HG02970 (cell line): ENCODE data around the gene TSHZ3.

Experiments
- ATAC-seq: cut with Tn5 transposase; IDR thresholded peaks from one replicate; pipeline ENCODE4 v1.9.1; 2021; ENCODE audit warnings: mild to moderate bottlenecking, moderate library complexity, moderate number of reproducible peaks; ENCODE audit not compliant: unreplicated experiment, low FRiP score

The TSHZ3 gene

GRCh38 chr19:31253526-31254179 lies 95.6 kb downstream of the TSHZ3 start:
- no peak for ATAC-seq

DNA sequence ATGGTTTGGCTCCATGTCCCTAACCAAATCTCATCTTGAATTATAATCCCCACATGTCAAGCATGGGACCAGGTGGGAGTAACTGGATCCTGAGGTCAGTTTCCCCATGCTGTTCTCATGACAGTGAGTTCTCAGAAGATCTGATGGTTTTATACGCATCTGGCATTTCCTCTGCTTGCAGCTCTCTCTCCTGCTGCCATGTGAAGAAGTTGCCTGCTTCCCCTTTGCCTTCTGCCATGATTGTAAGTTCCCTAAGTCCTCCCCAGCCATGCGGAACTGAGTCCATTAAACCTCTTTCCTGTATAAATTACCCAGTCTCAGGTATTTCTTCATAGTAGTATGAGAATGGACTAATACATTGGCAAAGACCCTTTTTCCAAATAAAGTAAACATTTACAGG lies 96.8 kb downstream of the TSHZ3 start:
- ATAC-seq = no peak

DNA sequence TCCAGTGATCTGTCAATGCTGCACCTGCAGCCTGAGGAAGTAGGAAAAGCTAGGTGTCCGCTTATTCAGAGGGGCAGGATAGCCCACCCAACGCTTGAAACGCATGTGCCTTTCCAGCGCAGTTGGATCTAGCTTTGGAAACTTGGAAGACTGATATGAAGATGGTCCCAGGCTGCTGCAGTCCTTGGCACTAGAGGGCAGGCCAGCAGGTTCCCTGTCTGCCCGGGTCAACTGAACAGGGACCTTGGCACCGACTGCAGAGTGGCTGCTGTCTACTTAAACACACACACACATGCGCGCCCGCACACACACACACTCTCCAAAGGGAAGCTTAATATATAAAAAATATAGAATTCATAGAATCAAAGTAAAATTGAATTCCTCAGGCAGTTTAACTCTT lies 100.0 kb downstream of the TSHZ3 start:
- no peak for ATAC-seq

- no peak for ATAC-seq
These were observed 113.4 kb downstream of the TSHZ3 start for GRCh38 chr19:31235806-31236205.

- no peak for ATAC-seq
These were observed 115.9 kb downstream of the TSHZ3 start for GRCh38 chr19:31233295-31233800.

GRCh38 chr19:31232871-31233270 lies 116.4 kb downstream of the TSHZ3 start:
- ATAC-seq = no peak

DNA sequence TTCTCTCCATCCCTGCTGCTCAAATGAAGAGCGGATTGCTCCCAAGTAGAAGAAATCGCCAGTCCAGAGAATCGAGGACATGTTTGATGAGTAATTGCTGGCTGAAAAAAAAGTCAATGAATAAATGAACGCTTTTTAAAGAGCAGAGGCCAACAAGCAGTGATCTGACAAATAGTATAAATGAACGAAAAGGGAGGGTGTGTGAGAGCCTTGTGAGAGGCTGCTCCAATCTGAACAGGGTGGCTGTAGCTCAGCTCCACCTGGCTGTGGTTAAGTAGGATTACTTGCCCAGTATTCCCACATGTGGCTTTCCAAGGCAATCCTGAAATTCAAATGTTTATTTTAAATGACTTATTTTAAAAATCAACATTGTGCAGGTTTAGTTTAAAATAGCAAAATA lies 117.1 kb downstream of the TSHZ3 start:
- ATAC-seq = no peak

GRCh38 chr19:31231237-31231636 lies 118.0 kb downstream of the TSHZ3 start:
- no peak for ATAC-seq

DNA sequence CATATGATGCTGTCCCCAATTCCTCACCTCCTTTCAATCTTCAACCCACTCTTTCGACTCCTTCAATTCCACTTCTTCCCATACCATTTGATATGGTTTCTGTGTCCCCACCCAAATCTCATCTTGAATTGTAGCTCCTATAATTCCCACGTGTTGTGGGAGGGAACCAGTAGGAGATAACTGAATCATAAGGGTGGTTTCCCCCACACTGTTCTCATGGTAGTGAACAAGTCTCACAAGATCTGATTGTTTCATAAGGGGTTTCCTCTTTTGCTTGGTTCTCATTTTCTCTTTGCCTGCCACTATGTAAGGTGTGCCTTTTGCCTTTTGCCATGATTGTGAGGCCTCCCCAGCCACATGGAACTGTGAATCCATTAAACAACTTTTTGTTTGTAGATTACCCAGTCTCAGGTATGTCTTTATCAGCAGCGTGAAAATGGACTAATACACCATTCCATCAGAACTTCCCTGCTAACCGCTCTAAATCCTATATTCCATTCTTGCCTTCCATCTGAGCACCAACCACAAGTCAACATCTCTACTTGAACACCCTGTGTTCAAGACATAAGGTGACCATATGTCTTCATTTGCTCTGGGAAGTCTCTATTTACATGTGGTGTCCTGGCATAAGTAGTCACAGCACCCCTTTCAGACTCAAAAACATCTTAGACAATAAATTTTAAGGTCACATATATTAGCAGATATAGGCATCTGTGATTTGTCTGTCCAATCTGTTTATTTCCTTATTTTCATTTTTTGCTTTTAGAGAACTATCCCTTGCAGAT lies 122.9 kb downstream of the TSHZ3 start:
- no peak for ATAC-seq
